PC-9 (cell line): Measurements from ENCODE around the gene ZMIZ1. TPM values are rescaled to one million over a fixed set of nuclear protein-coding genes. Genes with fewer than 3 reads are reported as not detected.

Experiments used
- BruUV-seq: library from RNA; stranded (reverse); fragments of 400-500 nt; replicated peaks from 2 replicates; lab custom pipeline; 2021; lab: Mats Ljungman, UMichigan
- CTCF ChIA-PET: fragments of 300-600 bp; sonication (Branson Sonifier 250); formaldehyde crosslinking; loops from one replicate; lab custom pipeline; 2022; ENCODE audit warnings: antibody characterized with exemption; lab: Charles Lee
- POLR2A ChIA-PET: fragments of 300-600 bp; sonication (Branson Sonifier 250); formaldehyde crosslinking; loops from one replicate; lab custom pipeline; 2022; ENCODE audit warnings: antibody characterized with exemption; ENCODE audit not compliant: unreplicated experiment; lab: Charles Lee
- DNase-seq, 2 experiments: peaks; one replicate each; pipeline versions ENCODE4 v3.0.0 to v3.0.0-alpha.2; 2015 to 2022; ENCODE audit warnings: mixed read lengths in 1 of 2
- H2AFZ ChIP-seq: fragments of 200-600 bp; sonication (generic); 2 replicates; pipeline ENCODE4 v1.8.1; 2017; ENCODE audit warnings: antibody characterized with exemption
- H3F3A ChIP-seq: fragments of 200-600 bp; sonication (generic); 2 replicates; pipeline ENCODE4 v1.8.1; 2017; ENCODE audit warnings: antibody characterized with exemption, mild to moderate bottlenecking, low read depth; ENCODE audit not compliant: insufficient read depth
- H3K27ac ChIP-seq: fragments of 200-600 bp; sonication (generic); 2 replicates; pipeline ENCODE4 v1.6.1; 2016; ENCODE audit warnings: mixed run types
- H3K27me3 ChIP-seq: fragments of 200-600 bp; sonication (generic); 2 replicates; pipeline ENCODE4 v1.6.1; 2016; ENCODE audit warnings: low read depth, mixed run types; ENCODE audit not compliant: insufficient read depth
- H3K36me3 ChIP-seq: fragments of 200-600 bp; sonication (generic); 2 replicates; pipeline ENCODE4 v1.6.1; 2016; ENCODE audit warnings: low read depth, mixed run types
- H3K4me1 ChIP-seq: fragments of 200-600 bp; sonication (generic); replicated peaks from 2 replicates; pipeline ENCODE4 v1.6.1; 2016; ENCODE audit warnings: mixed run types; ENCODE audit not compliant: insufficient read depth
- H3K4me2 ChIP-seq: fragments of 200-600 bp; sonication (generic); 2 replicates; pipeline ENCODE4 v1.6.1; 2017; ENCODE audit warnings: mixed run types
- H3K4me3 ChIP-seq: fragments of 200-600 bp; sonication (generic); 2 replicates; pipeline ENCODE4 v1.6.1; 2016; ENCODE audit warnings: mixed run types
- H3K79me2 ChIP-seq: fragments of 200-600 bp; sonication (generic); 2 replicates; pipeline ENCODE4 v1.6.1; 2017; ENCODE audit warnings: low read depth, mixed run types
- H3K9me2 ChIP-seq: fragments of 200-600 bp; sonication (generic); 2 replicates; pipeline ENCODE4 v1.8.1; 2017; ENCODE audit warnings: mild to moderate bottlenecking; ENCODE audit not compliant: insufficient read depth
- H3K9me3 ChIP-seq: fragments of 200-600 bp; sonication (generic); 2 replicates; pipeline ENCODE4 v1.8.1; 2016; ENCODE audit warnings: low read depth; ENCODE audit not compliant: insufficient read depth
- H4K20me1 ChIP-seq: fragments of 200-600 bp; sonication (generic); 2 replicates; pipeline ENCODE4 v1.8.1; 2017; ENCODE audit not compliant: insufficient read depth
- EZH2 ChIP-seq: fragments of 200-600 bp; sonication (generic); IDR thresholded peaks from 2 replicates; pipeline ENCODE4 v1.8.0; 2017; ENCODE audit warnings: antibody characterized with exemption, low read depth
- intact Hi-C: fragments of 100-400 bp; cut with micrococcal nuclease; formaldehyde crosslinking; loops from one replicate; pipeline ENCODE4 v1.10.0; 2022; ENCODE audit not compliant: unreplicated experiment
- total RNA-seq: library from RNA; stranded (reverse); gene quantifications from 2 replicates; pipeline ENCODE4 v1.2.3, GENCODE V29; 2021
- TF ChIP-seq, protein P1 (sequence below): fragments of 200-600 bp; sonication (generic); conservative IDR thresholded peaks from 2 replicates; pipeline ENCODE4 v1.6.1; 2017; ENCODE audit warnings: mixed run types, antibody characterized with exemption, mild to moderate bottlenecking, moderate library complexity

The ZMIZ1 gene
- total RNA-seq, 1 experiment from 2014 or later, result 47.6 TPM

DNA sequence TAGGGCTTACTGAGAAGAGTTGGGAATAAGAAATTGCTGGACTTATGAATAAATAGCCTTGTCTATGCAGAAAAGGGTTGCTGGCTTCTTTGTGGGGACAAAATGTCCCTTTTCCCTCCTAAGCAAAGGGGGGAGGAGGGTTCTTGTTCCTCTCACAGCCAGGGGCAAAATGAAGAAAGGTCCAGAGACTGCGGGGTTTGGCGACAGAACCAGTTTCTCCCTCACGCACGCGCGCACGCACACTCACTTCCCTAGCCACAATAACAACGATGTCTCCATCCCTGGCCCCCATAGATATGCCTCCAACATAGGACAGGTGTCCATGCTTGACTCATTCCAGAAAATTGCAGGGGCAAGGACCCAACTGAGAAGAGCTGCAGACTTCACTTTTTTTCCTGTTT, 3.3 kb downstream of the ZMIZ1 start:
- no peaks in the 10 kb centered on the region for H3K9me3 ChIP-seq
- peaks cover 77% of the 10 kb centered on the region for H3K79me2 ChIP-seq
- H3K9me2 ChIP-seq, result no peaks in the 10 kb centered on the region
- H3K36me3 ChIP-seq, result no peaks in the 10 kb centered on the region
- intact Hi-C loops, result loop anchor here (5.0 to 10.0 kb wide), 2 partner anchors 40 to 857 kb away; no protein-coding TSS in a partner anchor
- ChIA-PET POLR2A (interaction anchor here (0.5 to 0.6 kb wide), 2 partner anchors 12 to 59 kb away, joined by 3 to 4 read pairs; no protein-coding TSS in a partner anchor), CTCF (no interaction called here)
- H3K4me3 ChIP-seq, result peak overlapping the region; percentile 85
- BruUV-seq, result TSS peak; percentile 20
- peaks cover 62% of the 10 kb centered on the region for H3K4me1 ChIP-seq
- peak overlapping the region; percentile 75; the same call in 1 of the 2 replicates for H3K27ac ChIP-seq
- DNase-seq, result peak; percentile 54 to 74
- peaks cover 37% of the 10 kb centered on the region for H4K20me1 ChIP-seq
- H2AFZ ChIP-seq, result no peak overlapping the region
- peaks cover 14% of the 10 kb centered on the region; the same call in 1 of the 2 replicates for H3F3A ChIP-seq
- TF ChIP-seq, protein P1, sequence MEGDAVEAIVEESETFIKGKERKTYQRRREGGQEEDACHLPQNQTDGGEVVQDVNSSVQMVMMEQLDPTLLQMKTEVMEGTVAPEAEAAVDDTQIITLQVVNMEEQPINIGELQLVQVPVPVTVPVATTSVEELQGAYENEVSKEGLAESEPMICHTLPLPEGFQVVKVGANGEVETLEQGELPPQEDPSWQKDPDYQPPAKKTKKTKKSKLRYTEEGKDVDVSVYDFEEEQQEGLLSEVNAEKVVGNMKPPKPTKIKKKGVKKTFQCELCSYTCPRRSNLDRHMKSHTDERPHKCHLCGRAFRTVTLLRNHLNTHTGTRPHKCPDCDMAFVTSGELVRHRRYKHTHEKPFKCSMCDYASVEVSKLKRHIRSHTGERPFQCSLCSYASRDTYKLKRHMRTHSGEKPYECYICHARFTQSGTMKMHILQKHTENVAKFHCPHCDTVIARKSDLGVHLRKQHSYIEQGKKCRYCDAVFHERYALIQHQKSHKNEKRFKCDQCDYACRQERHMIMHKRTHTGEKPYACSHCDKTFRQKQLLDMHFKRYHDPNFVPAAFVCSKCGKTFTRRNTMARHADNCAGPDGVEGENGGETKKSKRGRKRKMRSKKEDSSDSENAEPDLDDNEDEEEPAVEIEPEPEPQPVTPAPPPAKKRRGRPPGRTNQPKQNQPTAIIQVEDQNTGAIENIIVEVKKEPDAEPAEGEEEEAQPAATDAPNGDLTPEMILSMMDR, result no peak
- no peak for TF ChIP-seq EZH2
- H3K4me2 ChIP-seq, result peak overlapping the region; percentile 99
- no peaks in the 10 kb centered on the region for H3K27me3 ChIP-seq

DNA sequence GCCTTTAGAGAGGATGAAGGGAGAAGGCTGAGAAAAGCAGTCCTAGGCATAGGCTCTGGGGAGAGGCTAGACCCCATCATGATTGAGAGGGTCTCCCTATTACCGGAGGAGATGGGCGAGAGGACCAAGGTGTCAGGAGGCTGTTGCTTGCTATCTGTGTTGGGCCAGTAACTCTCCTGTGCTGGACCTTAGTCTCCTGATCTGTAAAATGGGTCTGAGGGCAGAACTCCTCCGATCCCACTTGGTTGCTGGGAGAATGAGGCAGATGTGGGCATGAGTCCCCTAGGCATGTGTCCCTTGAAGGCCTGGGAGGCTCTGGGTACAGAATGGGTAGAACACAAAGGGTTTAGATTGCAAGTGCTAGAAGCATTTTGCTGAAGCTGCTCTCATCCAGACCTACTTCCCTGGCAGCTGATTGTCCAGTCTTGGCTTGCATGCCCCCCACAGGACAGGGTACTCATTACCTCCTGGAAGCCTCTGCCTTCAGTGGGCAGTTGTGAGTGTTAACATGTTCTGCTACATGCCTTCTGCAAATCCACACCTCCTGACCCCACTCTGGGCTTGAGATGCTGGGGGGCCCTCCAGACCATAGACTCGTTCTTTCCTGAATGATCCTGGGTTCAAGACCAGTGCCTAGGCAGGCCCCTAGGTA, 4.4 kb downstream of the ZMIZ1 start:
- intact Hi-C loops, result loop anchor here (5.0 to 10.0 kb wide), 2 partner anchors 39 to 858 kb away; no protein-coding TSS in a partner anchor
- CTCF ChIA-PET, result no interaction called here
- POLR2A ChIA-PET, result no interaction called here

DNA sequence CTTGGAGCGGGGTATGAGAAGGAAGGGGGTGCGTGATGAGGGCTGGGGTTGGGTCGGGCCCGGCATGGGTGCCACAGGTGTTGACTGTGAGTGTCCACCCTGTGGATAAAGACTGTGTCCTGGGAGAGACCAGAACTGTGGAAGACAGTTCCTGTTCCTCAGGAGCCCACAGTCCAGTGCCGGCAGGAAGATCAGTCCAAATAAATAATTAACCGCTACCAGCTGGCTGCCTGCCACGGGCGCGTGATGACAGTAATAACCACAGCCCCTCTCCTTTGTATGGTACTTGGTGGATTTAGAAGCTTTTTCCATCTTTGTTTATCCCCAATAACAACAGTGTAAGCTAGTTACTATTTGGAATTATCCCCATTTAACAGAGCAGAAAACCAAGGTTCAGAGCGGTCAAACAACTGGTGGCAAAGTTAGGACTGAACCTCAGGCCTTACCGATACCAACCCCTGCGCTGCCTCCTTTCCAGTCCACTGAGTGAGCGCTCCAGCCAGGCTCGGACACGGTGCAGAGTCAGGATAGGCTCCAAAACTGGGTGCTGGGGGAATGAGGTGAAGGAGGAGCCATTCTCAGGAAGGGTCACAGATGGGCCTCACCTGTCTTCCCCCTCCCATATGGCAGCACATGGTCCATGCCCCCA, 5.1 kb downstream of the ZMIZ1 start:
- no peaks in the 10 kb centered on the region for H3K36me3 ChIP-seq
- H3K27me3 ChIP-seq, result no peaks in the 10 kb centered on the region
- ChIA-PET POLR2A (interaction anchor here (0.6 kb wide), 1 partner anchor 14 kb away, joined by 5 read pairs; no protein-coding TSS in a partner anchor), CTCF (no interaction called here)
- H3K4me3 ChIP-seq, result no peak overlapping the region
- TF ChIP-seq, protein P1, result no peak
- TF ChIP-seq EZH2, result no peak
- no TSS peak for BruUV-seq
- H3K4me2 ChIP-seq, result peak overlapping the region; percentile 19; the same call in 1 of the 2 replicates
- H3K9me3 ChIP-seq, result no peaks in the 10 kb centered on the region
- H3K27ac ChIP-seq, result no peak overlapping the region
- H3K79me2 ChIP-seq, result peaks cover 96% of the 10 kb centered on the region
- peaks cover 74% of the 10 kb centered on the region for H3K4me1 ChIP-seq
- no peak for DNase-seq
- H4K20me1 ChIP-seq, result peaks cover 46% of the 10 kb centered on the region
- H3K9me2 ChIP-seq, result no peaks in the 10 kb centered on the region
- intact Hi-C loops, result loop anchor here (5.0 to 10.0 kb wide), 2 partner anchors 38 to 859 kb away; no protein-coding TSS in a partner anchor
- H3F3A ChIP-seq, result peaks cover 18% of the 10 kb centered on the region; the same call in 1 of the 2 replicates
- no peak overlapping the region for H2AFZ ChIP-seq

More for the DNA sequence above, 4.4 kb downstream of the ZMIZ1 start:
- H3K9me2 ChIP-seq, result no peaks in the 10 kb centered on the region
- no peak for TF ChIP-seq EZH2
- TF ChIP-seq, protein P1, result no peak; the same call in 1 of the 2 replicates
- no TSS peak for BruUV-seq
- no peak overlapping the region for H2AFZ ChIP-seq
- H4K20me1 ChIP-seq, result peaks cover 43% of the 10 kb centered on the region
- H3K27me3 ChIP-seq, result no peaks in the 10 kb centered on the region
- H3K27ac ChIP-seq, result no peak overlapping the region
- peaks cover 88% of the 10 kb centered on the region for H3K79me2 ChIP-seq
- no peaks in the 10 kb centered on the region for H3K36me3 ChIP-seq
- peaks cover 14% of the 10 kb centered on the region; the same call in 1 of the 2 replicates for H3F3A ChIP-seq
- H3K4me1 ChIP-seq, result peaks cover 68% of the 10 kb centered on the region
- peak overlapping the region; percentile 99 for H3K4me2 ChIP-seq
- DNase-seq, result no peak
- no peak overlapping the region for H3K4me3 ChIP-seq
- no peaks in the 10 kb centered on the region for H3K9me3 ChIP-seq
